A549 (cell line): ENCODE results near the gene BID.
"Not testable (repeated sequence)": the region's sequence is repeated elsewhere in the genome, so short reads cannot be mapped to it uniquely, and the experiment has no call there.

Experiments
- BHLHE40 ChIP-seq: IDR thresholded peaks from 2 replicates; pipeline ENCODE4 v1.6.1; 2012; ENCODE audit warnings: low read depth, low read length, inconsistent platforms
- CTCF ChIP-seq: fragments of >200 bp; sonication (Bioruptor Twin); formaldehyde crosslinking; IDR thresholded peaks from 3 replicates; pipeline ENCODE4 v1.5.1; 2016
- ELK1 ChIP-seq: fragments of 150-350 bp; IDR thresholded peaks from 2 replicates; pipeline ENCODE4 v1.6.1; 2014; ENCODE audit warnings: low read depth, mild to moderate bottlenecking, low read length
- EP300 ChIP-seq, 2 experiments: fragments of >200 bp; sonication (Bioruptor Twin); formaldehyde crosslinking; IDR thresholded peaks; 2 replicates in 1 of 2; 3 replicates in 1 of 2; pipeline ENCODE4 v1.6.1; 2016 to 2017
- HDAC2 ChIP-seq: fragments of 200-600 bp; sonication (generic); IDR thresholded peaks from 2 replicates; pipeline ENCODE4 v1.6.1; 2016
- JUNB ChIP-seq: fragments of >200 bp; sonication (Bioruptor Twin); formaldehyde crosslinking; IDR thresholded peaks from 2 replicates; pipeline ENCODE4 v1.6.1; 2016
- MAX ChIP-seq: IDR thresholded peaks from 2 replicates; pipeline ENCODE4 v1.6.1; 2012
- MAZ ChIP-seq: fragments of 150-350 bp; IDR thresholded peaks from 2 replicates; pipeline ENCODE4 v1.6.1; 2014; ENCODE audit warnings: antibody characterized with exemption, low read depth, low read length, borderline replicate concordance
- NR3C1 ChIP-seq: fragments of >200 bp; sonication (Bioruptor Twin); formaldehyde crosslinking; IDR thresholded peaks from 3 replicates; pipeline ENCODE4 v1.6.1; 2017
- PBX3 ChIP-seq: IDR thresholded peaks from 2 replicates; pipeline ENCODE4 v1.6.1; 2012
- POLR2A ChIP-seq: IDR thresholded peaks from 2 replicates; pipeline ENCODE4 v1.6.1; 2012; ENCODE audit warnings: mild to moderate bottlenecking, low read length
- RAD21 ChIP-seq, 2 experiments: fragments of >200 bp in 1 of 2; sonication (Bioruptor Twin) in 1 of 2; formaldehyde crosslinking in 1 of 2; IDR thresholded peaks in 1 of 2; conservative IDR thresholded peaks in 1 of 2; 2 replicates in 1 of 2; 3 replicates in 1 of 2; pipeline ENCODE4 v1.6.1; 2012 to 2018; ENCODE audit warnings: inconsistent platforms in 1 of 2
- SMC3 ChIP-seq: fragments of >200 bp; sonication (Bioruptor Twin); formaldehyde crosslinking; IDR thresholded peaks from 3 replicates; pipeline ENCODE4 v1.6.1; 2018; ENCODE audit warnings: inconsistent platforms
- ZSCAN20 ChIP-seq: fragments of 250-450 bp; sonication (Bioruptor Pico); IDR thresholded peaks from 2 replicates; pipeline ENCODE4 v1.8.0; 2022; ENCODE audit warnings: mild to moderate bottlenecking, moderate library complexity

- TF ChIP-seq EP300 (IDR thresholded peaks at IDR 0.05); CTCF; MAX; POLR2A; RAD21 (conservative IDR thresholded peaks at IDR 0.05 in 1 of 2, IDR thresholded peaks at IDR 0.05 in 1 of 2); ZSCAN20 (CRISPR knock-in tag); MAZ; NR3C1; HDAC2; JUNB; PBX3; ELK1; SMC3; BHLHE40: not testable (repeated sequence)
These were observed 10.8 kb downstream of the BID start for GRCh38 chr22:17763442-17763841.
